Brain microvascular endothelial cell (primary cell): ENCODE measurements around the gene CEP135.
A peak's percentile ranks its signal among the peaks of the same experiment; 100 is the strongest.

Experiments
- DNase-seq: peaks from one replicate; pipeline ENCODE4 v3.0.0-alpha.2; 2020
- H3K27ac ChIP-seq: fragments of 250-450 bp; sonication (Bioruptor Pico); 2 replicates; pipeline ENCODE4 v1.5.1; 2020; ENCODE audit warnings: mild to moderate bottlenecking, moderate library complexity
- H3K27me3 ChIP-seq: fragments of 250-450 bp; sonication (Bioruptor Pico); replicated peaks from 2 replicates; pipeline ENCODE4 v1.5.1; 2020; ENCODE audit warnings: mild to moderate bottlenecking
- H3K36me3 ChIP-seq: fragments of 250-450 bp; sonication (Bioruptor Pico); replicated peaks from 2 replicates; pipeline ENCODE4 v1.5.1; 2020; ENCODE audit warnings: mild to moderate bottlenecking
- H3K4me3 ChIP-seq: 2 replicates; pipeline ENCODE4 v1.5.1; 2011; ENCODE audit warnings: low read depth, mild to moderate bottlenecking, control low read depth, low read length, moderate library complexity
- CTCF ChIP-seq: IDR thresholded peaks from 2 replicates; pipeline ENCODE4 v1.5.1; 2011; ENCODE audit warnings: low read depth, mild to moderate bottlenecking, moderate library complexity, low read length, control low read depth, inconsistent platforms; ENCODE audit errors: missing control alignments
- in situ Hi-C: cut with HindIII; loops from 2 replicates; pipeline ENCODE4 v1.10.0; 2017; ENCODE audit warnings: low sequenced_read_pairs, low pct_ligation_motif_present

The CEP135 gene

GRCh38 chr4:55948726-55949481 is at the start of gene CEP135:
Gene CEP135, plus strand, starts transcription at chr4:55948945. Its CDS starts 3,186 bp downstream, at chr4:55952131.
- peak; percentile 78 for TF ChIP-seq CTCF
- Histone ChIP-seq H3K36me3 (peaks cover 3% of the 10 kb centered on the region), H3K4me3 (peak within 1 kb of the TSS; percentile 82), H3K27me3 (no peaks in the 10 kb centered on the region), H3K27ac (peak within 1 kb of the TSS; percentile 82)
- peak; percentile 86 for DNase-seq
- in situ Hi-C loops, result no loop called here

DNA sequence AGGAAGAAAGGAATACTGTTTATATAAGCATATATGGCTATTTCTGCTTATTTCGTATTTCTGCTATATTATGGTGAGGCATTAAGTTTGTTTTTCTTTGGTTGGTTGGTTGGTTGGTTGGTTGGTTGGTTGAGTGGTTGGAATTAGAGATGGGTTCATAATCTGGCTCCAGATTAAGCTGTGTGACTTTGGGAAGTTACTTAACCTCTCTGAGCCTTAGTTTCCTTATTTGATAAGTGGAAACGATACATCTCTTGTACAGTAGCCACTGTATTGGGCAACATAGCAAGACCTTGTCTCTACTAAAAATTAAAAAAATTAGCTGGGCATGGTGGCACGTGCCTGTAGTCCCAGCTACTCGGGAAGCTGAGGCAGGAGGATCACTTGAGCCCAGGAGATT is 46.1 kb upstream of the CEP135 start:
- Histone ChIP-seq H3K27ac (no peak overlapping the region), H3K36me3 (peaks cover 4% of the 10 kb centered on the region), H3K27me3 (no peaks in the 10 kb centered on the region), H3K4me3 (no peak overlapping the region)
- no peak for TF ChIP-seq CTCF
- DNase-seq, result no peak
- in situ Hi-C loops, result no loop called here

DNA sequence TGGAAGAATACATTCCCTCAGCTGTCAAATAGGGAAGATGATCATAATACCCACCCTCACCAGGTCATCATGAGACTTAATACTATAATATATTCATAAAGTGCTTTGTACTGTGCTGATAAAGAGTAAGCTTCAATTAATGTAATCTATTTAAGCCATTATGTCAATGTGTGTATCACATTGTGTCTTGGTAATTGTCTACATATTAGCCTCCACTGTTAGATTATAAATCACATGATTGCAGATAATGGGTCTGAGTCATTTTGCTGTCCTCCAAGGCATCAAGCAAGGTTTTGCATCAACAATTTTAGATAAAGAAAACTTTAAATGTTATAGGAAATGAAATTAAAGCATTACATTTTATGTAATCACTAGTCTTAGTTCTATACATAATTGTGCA is 45.2 kb upstream of the CEP135 start:
- peaks cover 4% of the 10 kb centered on the region for H3K36me3 ChIP-seq
- in situ Hi-C loops, result no loop called here
- no peak for TF ChIP-seq CTCF
- H3K27ac ChIP-seq, result no peak overlapping the region
- no peak overlapping the region for H3K4me3 ChIP-seq
- DNase-seq, result no peak
- no peaks in the 10 kb centered on the region for H3K27me3 ChIP-seq

DNA sequence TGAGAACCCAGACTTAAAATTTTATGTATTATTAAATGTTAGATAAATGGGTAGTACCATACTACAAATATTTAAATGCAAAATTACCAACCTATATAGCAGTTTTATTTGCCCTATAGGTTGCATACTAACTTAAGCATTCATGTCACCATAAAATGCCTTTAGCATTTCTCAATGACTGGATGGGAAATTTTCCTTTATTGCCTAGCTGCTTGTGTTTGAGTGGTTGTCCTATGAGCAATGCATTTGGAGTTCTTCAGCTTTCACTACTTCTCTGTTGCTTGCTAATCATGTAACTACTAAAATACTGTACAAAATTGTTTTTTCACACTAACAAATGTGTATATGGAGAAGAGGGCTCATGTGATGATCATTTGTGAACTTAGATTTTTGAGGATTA is 44.2 kb upstream of the CEP135 start:
- no peak for DNase-seq
- Histone ChIP-seq H3K27ac (no peak overlapping the region), H3K27me3 (no peaks in the 10 kb centered on the region), H3K36me3 (peaks cover 4% of the 10 kb centered on the region), H3K4me3 (no peak overlapping the region)
- no peak for TF ChIP-seq CTCF
- in situ Hi-C loops, result no loop called here

DNA sequence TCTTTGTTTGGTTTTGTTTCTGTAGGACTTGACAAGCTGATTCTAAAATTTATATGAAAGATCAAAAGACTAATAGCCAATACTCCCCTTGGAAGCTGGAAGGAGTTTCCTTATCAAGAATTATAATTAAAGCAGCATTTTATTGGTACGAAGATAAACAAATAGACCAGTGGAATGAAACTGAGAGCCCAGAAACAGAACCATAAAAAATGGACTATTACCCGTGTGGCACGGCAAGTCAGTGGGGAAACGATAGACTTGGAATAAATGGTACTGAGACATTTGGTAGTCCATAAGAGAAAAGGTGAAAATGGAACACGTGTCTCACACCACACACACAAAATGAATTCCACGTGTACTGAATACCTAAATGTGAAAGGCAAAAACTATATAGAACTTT is 42.4 kb upstream of the CEP135 start:
- Histone ChIP-seq H3K27ac (no peak overlapping the region), H3K4me3 (no peak overlapping the region), H3K36me3 (peaks cover 4% of the 10 kb centered on the region), H3K27me3 (no peaks in the 10 kb centered on the region)
- TF ChIP-seq CTCF, result no peak
- DNase-seq, result no peak
- in situ Hi-C loops, result no loop called here

- no peak overlapping the region for H3K27ac ChIP-seq
- DNase-seq, result no peak
- TF ChIP-seq CTCF, result no peak
- in situ Hi-C loops, result no loop called here
- no peak overlapping the region for H3K4me3 ChIP-seq
- H3K36me3 ChIP-seq, result peaks cover 4% of the 10 kb centered on the region
- H3K27me3 ChIP-seq, result no peaks in the 10 kb centered on the region
Observed at GRCh38 chr4:55906989-55907388, 41.8 kb upstream of the CEP135 start.
